H9 (cell line): ENCODE data around the gene FBP2. TPM values are rescaled to one million over a fixed set of nuclear protein-coding genes. Genes with fewer than 3 reads are reported as not detected.

Experiments used
- DNase-seq: peaks from one replicate; pipeline ENCODE4 v3.0.0-alpha.2; 2017
- H2AFZ ChIP-seq: one replicate; pipeline ENCODE4 v1.6.1; 2013; ENCODE audit warnings: mild to moderate bottlenecking, low read length, control low read depth, moderate library complexity
- H2AK5ac ChIP-seq: 2 replicates; pipeline ENCODE4 v1.6.1; 2013; ENCODE audit warnings: low read length, control low read depth, mixed read lengths; ENCODE audit not compliant: insufficient read length
- H2BK120ac ChIP-seq: one replicate; pipeline ENCODE4 v1.6.1; 2013; ENCODE audit warnings: low read depth, mild to moderate bottlenecking, low read length, control low read depth, inconsistent platforms; ENCODE audit not compliant: poor library complexity, severe bottlenecking
- H2BK12ac ChIP-seq: 2 replicates; pipeline ENCODE4 v1.6.1; 2013; ENCODE audit warnings: low read length, control low read depth, mixed read lengths, low read depth; ENCODE audit not compliant: insufficient read length
- H2BK15ac ChIP-seq: 2 replicates; pipeline ENCODE4 v1.6.1; 2013; ENCODE audit warnings: low read depth, low read length, control low read depth
- H2BK20ac ChIP-seq: one replicate; pipeline ENCODE4 v1.6.1; 2013; ENCODE audit warnings: low read depth, mild to moderate bottlenecking, low read length, control low read depth, inconsistent platforms; ENCODE audit not compliant: poor library complexity, severe bottlenecking
- H2BK5ac ChIP-seq: 2 replicates; pipeline ENCODE4 v1.6.1; 2013; ENCODE audit warnings: low read length, control low read depth, mixed read lengths; ENCODE audit not compliant: insufficient read length
- H3K14ac ChIP-seq: 2 replicates; pipeline ENCODE4 v1.6.1; 2013; ENCODE audit warnings: low read length, control low read depth; ENCODE audit not compliant: insufficient read depth
- H3K18ac ChIP-seq: 2 replicates; pipeline ENCODE4 v1.6.1; 2013; ENCODE audit warnings: low read depth, mild to moderate bottlenecking, mixed read lengths, low read length, control low read depth; ENCODE audit not compliant: insufficient read length
- H3K23ac ChIP-seq: 2 replicates; pipeline ENCODE4 v1.6.1; 2013; ENCODE audit warnings: low read length, control low read depth, mixed read lengths, low read depth; ENCODE audit not compliant: insufficient read length
- H3K23me2 ChIP-seq: 2 replicates; pipeline ENCODE4 v1.6.1; 2013; ENCODE audit warnings: low read depth, mild to moderate bottlenecking, mixed read lengths, low read length, control low read depth; ENCODE audit not compliant: insufficient read length, poor library complexity, severe bottlenecking
- H3K27ac ChIP-seq: 2 replicates; pipeline ENCODE4 v1.5.1; 2013; ENCODE audit warnings: low read length, control low read depth, mixed read lengths, low read depth; ENCODE audit not compliant: insufficient read length
- H3K27me3 ChIP-seq: 2 replicates; pipeline ENCODE4 v1.6.1; 2013; ENCODE audit warnings: low read length, control low read depth, inconsistent platforms; ENCODE audit not compliant: insufficient read depth
- H3K4ac ChIP-seq: 2 replicates; pipeline ENCODE4 v1.6.1; 2013; ENCODE audit warnings: low read depth, mild to moderate bottlenecking, control low read depth, inconsistent platforms, low read length, moderate library complexity
- H3K4me1 ChIP-seq: 2 replicates; pipeline ENCODE4 v1.6.1; 2013; ENCODE audit warnings: low read length, control low read depth, inconsistent platforms; ENCODE audit not compliant: insufficient read depth
- H3K4me2 ChIP-seq: 2 replicates; pipeline ENCODE4 v1.6.1; 2013; ENCODE audit warnings: low read length, control low read depth, mixed read lengths; ENCODE audit not compliant: insufficient read length, insufficient read depth
- H3K56ac ChIP-seq: 2 replicates; pipeline ENCODE4 v1.6.1; 2013; ENCODE audit warnings: low read depth, mild to moderate bottlenecking, mixed read lengths, low read length, control low read depth; ENCODE audit not compliant: insufficient read length
- H3K79me1 ChIP-seq: 2 replicates; pipeline ENCODE4 v1.6.1; 2013; ENCODE audit warnings: low read depth, mild to moderate bottlenecking, moderate library complexity, low read length, control low read depth, inconsistent platforms; ENCODE audit not compliant: insufficient read depth, poor library complexity, severe bottlenecking
- H3K79me2 ChIP-seq: 2 replicates; pipeline ENCODE4 v1.6.1; 2013; ENCODE audit warnings: low read length, control low read depth, inconsistent platforms; ENCODE audit not compliant: insufficient read depth
- H3K9ac ChIP-seq: 2 replicates; pipeline ENCODE4 v1.6.1; 2013; ENCODE audit warnings: low read length, control low read depth, mixed read lengths; ENCODE audit not compliant: insufficient read length; ENCODE audit errors: extremely low read depth
- H3K9me3 ChIP-seq: one replicate; pipeline ENCODE4 v1.6.1; 2013; ENCODE audit warnings: low read depth, low read length, inconsistent platforms; ENCODE audit not compliant: control insufficient read depth
- H3T11ph ChIP-seq: one replicate; pipeline ENCODE4 v1.6.1; 2013; ENCODE audit warnings: mild to moderate bottlenecking, low read length, control low read depth, inconsistent platforms
- H4K20me1 ChIP-seq: one replicate; pipeline ENCODE4 v1.6.1; 2013; ENCODE audit not compliant: control insufficient read depth, insufficient read length, insufficient read depth
- H4K5ac ChIP-seq: 2 replicates; pipeline ENCODE4 v1.6.1; 2013; ENCODE audit warnings: low read depth, mild to moderate bottlenecking, mixed read lengths, low read length, control low read depth; ENCODE audit not compliant: insufficient read length
- H4K8ac ChIP-seq: replicated peaks from 2 replicates; pipeline ENCODE4 v1.6.1; 2013; ENCODE audit warnings: low read length, control low read depth, mixed read lengths, low read depth; ENCODE audit not compliant: insufficient read length
- H4K91ac ChIP-seq: 2 replicates; pipeline ENCODE4 v1.6.1; 2013; ENCODE audit warnings: low read depth, mild to moderate bottlenecking, moderate library complexity, mixed read lengths, low read length, control low read depth; ENCODE audit not compliant: insufficient read length
- H3K27ac Mint-ChIP-seq, 3 experiments: 2 replicates in 2 of 3; 3 replicates in 1 of 3; pipeline ENCODE4 v1.8.0; 2020 to 2021; ENCODE audit warnings: mixed read lengths in 3 of 3, mild to moderate bottlenecking in 1 of 3, moderate library complexity in 1 of 3
- H3K27me3 Mint-ChIP-seq: 2 replicates; pipeline ENCODE4 v1.8.0; 2021; ENCODE audit warnings: low read depth, mild to moderate bottlenecking, moderate library complexity, mixed read lengths
- H3K36me3 Mint-ChIP-seq, 3 experiments: 2 replicates in 2 of 3; 3 replicates in 1 of 3; pipeline ENCODE4 v1.8.0; 2020 to 2021; ENCODE audit warnings: low read depth in 3 of 3, mixed read lengths in 3 of 3; ENCODE audit not compliant: insufficient read depth in 1 of 3
- H3K4me1 Mint-ChIP-seq, 2 experiments: 2 replicates each; pipeline ENCODE4 v1.8.0; 2020; ENCODE audit warnings: mixed read lengths in 2 of 2
- H3K4me3 Mint-ChIP-seq, 2 experiments: 2 replicates in 1 of 2; 3 replicates in 1 of 2; pipeline ENCODE4 v1.8.0; 2020 to 2021; ENCODE audit warnings: mild to moderate bottlenecking in 2 of 2, mixed read lengths in 2 of 2, moderate library complexity in 1 of 2
- H3K9me3 Mint-ChIP-seq, 2 experiments: 2 replicates in 1 of 2; 3 replicates in 1 of 2; pipeline ENCODE4 v1.8.0; 2020; ENCODE audit warnings: mild to moderate bottlenecking in 2 of 2, mixed read lengths in 2 of 2, moderate library complexity in 1 of 2
- WGBS: extraction: QIAGEN DNeasy Blood & Tissue Kit; methylation state at CpG from one replicate; pipeline ENCODE4 v1.1.7; 2013; ENCODE audit warnings: missing lambda C conversion rate, low lambda C conversion rate, mixed read lengths; ENCODE audit not compliant: insufficient read length; ENCODE audit errors: extremely low coverage; 5-methylcytosine and 5-hydroxymethylcytosine counted together
- total RNA-seq: library from RNA; stranded (reverse); gene quantifications from 2 replicates; pipeline ENCODE4 v1.2.1, GENCODE V29; 2021
- TF ChIP-seq, protein P1 (sequence below): fragments of 200-600 bp; sonication (generic); conservative IDR thresholded peaks from 3 replicates; pipeline ENCODE4 v1.8.0; 2021; ENCODE audit warnings: antibody characterized with exemption, mild to moderate bottlenecking

The FBP2 gene
- total RNA-seq, 1 experiment from 2014 or later = not detected

DNA sequence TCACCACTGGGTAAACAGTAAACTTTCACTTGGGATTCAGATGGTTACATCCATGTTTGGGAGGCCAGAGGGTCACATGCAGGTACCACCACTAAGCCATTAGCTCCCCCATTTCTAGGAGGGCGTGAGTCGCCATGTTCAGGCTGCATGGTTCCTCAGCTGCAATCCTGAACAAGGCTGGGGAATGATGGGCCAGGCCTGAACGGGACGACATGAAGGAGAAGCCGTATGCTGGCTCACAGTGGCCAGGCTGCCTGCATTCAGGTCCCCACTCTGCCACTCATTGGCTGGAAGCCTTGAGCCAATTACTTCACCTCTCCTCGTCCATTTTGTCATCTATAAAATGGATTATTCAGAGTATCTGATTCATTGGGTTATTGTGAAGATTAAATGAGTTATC is 9.0 kb upstream of the FBP2 start:
- no peaks in the 10 kb centered on the region for H3K27me3 ChIP-seq
- peaks cover 28% of the 10 kb centered on the region for H3K27me3 Mint-ChIP-seq
- no peak overlapping the region for H2BK12ac ChIP-seq
- H3K4me2 ChIP-seq = no peak overlapping the region
- H3K18ac ChIP-seq = no peak overlapping the region
- H3K79me1 ChIP-seq = no peaks in the 10 kb centered on the region
- H3K27ac ChIP-seq = no peak overlapping the region
- no peak overlapping the region for H2BK5ac ChIP-seq
- no peaks in the 10 kb centered on the region for H3K23me2 ChIP-seq
- no peaks in the 10 kb centered on the region for H4K20me1 ChIP-seq
- peaks cover 9 to 19% of the 10 kb centered on the region in 2 experiments for H3K4me1 Mint-ChIP-seq
- WGBS = no CpG with 5 or more reads among the region's 6 CpGs
- H3K23ac ChIP-seq = no peak overlapping the region
- no peak overlapping the region for H2AK5ac ChIP-seq
- no peak for DNase-seq
- no peaks in the 10 kb centered on the region for H3K9me3 ChIP-seq
- no peak overlapping the region for H2BK20ac ChIP-seq
- no peak overlapping the region for H4K91ac ChIP-seq
- H3K9me3 Mint-ChIP-seq = no peaks in the 10 kb centered on the region
- H2BK120ac ChIP-seq = no peak overlapping the region
- no peak overlapping the region for H3K9ac ChIP-seq
- no peak overlapping the region for H2BK15ac ChIP-seq
- H3K56ac ChIP-seq = no peak overlapping the region
- no peaks in the 10 kb centered on the region for H3K36me3 Mint-ChIP-seq
- TF ChIP-seq, protein P1, sequence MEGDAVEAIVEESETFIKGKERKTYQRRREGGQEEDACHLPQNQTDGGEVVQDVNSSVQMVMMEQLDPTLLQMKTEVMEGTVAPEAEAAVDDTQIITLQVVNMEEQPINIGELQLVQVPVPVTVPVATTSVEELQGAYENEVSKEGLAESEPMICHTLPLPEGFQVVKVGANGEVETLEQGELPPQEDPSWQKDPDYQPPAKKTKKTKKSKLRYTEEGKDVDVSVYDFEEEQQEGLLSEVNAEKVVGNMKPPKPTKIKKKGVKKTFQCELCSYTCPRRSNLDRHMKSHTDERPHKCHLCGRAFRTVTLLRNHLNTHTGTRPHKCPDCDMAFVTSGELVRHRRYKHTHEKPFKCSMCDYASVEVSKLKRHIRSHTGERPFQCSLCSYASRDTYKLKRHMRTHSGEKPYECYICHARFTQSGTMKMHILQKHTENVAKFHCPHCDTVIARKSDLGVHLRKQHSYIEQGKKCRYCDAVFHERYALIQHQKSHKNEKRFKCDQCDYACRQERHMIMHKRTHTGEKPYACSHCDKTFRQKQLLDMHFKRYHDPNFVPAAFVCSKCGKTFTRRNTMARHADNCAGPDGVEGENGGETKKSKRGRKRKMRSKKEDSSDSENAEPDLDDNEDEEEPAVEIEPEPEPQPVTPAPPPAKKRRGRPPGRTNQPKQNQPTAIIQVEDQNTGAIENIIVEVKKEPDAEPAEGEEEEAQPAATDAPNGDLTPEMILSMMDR = no peak
- no peaks in the 10 kb centered on the region for H3K4me1 ChIP-seq
- no peak overlapping the region for H2AFZ ChIP-seq
- no peak overlapping the region for H3K27ac Mint-ChIP-seq
- H3K4me3 Mint-ChIP-seq = no peak overlapping the region
- no peaks in the 10 kb centered on the region for H3K79me2 ChIP-seq
- H4K5ac ChIP-seq = no peak overlapping the region
- no peak overlapping the region for H3K4ac ChIP-seq
- no peak overlapping the region for H3T11ph ChIP-seq
- no peak overlapping the region for H3K14ac ChIP-seq
- no peak overlapping the region for H4K8ac ChIP-seq
